NCI-H526 (cell line): ENCODE data around the gene NCR1.
"Not testable (repeated sequence)": the region's sequence is repeated elsewhere in the genome, so short reads cannot be mapped to it uniquely, and the experiment has no call there.

Experiments
- DNase-seq, 2 experiments: peaks; one replicate each; lab custom pipeline; 2025; lab: John Stamatoyannopoulos, UW

NCR1 gene

DNA sequence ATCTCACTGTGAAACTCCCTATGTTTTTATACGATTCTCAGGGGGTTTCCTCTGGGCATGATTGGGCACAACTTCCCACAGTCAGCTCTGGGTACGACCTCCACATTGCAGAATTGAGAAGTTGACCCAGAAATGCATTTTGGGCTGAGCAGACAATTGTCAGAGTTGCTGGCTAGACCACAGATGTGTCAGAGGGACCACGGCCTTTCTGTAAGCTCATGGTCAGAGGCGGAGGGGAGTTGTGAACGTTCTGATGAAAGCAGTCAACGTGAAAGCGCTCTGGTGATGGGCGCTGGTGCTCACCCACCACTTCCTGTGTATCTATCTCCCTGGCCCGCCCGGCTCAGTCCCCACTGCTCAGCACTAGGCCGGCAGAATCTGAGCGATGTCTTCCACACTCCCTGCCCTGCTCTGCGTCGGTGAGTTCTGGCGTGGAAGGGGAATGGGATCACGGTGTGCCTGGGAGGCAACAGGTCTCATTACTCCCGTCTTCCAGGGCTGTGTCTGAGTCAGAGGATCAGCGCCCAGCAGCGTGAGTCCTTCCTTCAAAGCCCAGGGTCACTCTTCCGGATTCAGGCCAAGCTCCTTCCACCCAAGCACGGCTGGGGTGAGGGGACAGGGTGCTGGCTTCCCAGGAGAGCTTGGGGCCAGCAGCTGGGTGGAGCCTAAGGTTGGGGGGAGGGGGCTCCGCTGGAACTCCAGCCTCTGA, at the start of gene NCR1:
Gene NCR1, plus strand, starts transcription at position 346 of the 709 bp plus-strand sequence. Its CDS starts 40 bp downstream, at position 386.
- DNase-seq: no peak

- not testable (repeated sequence) for DNase-seq
Observed at GRCh38 chr19:54858476-54858875, 47.5 kb upstream of the NCR1 start.

DNA sequence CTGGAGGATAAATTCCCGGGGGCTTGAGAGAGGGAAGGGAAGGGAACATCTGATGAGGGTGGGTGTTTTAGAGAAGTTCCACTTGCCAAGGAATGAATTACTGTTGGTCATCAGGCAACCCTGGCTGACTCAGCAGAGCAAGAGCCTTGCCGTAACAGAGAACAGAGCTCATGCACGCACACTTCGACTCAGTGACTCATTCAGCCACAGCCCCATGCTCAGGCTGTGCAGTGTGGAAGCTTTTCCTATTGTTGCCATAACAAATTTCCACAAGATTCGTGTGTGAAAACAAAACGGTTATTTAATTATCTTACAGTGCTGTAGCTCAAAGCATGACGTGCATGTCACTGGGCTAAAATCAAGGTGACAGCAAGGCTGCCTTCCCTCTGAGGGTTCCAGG, 46.5 kb upstream of the NCR1 start:
- not testable (repeated sequence) for DNase-seq

GRCh38 chr19:54863459-54863858, 42.5 kb upstream of the NCR1 start:
- DNase-seq: not testable (repeated sequence)

DNA sequence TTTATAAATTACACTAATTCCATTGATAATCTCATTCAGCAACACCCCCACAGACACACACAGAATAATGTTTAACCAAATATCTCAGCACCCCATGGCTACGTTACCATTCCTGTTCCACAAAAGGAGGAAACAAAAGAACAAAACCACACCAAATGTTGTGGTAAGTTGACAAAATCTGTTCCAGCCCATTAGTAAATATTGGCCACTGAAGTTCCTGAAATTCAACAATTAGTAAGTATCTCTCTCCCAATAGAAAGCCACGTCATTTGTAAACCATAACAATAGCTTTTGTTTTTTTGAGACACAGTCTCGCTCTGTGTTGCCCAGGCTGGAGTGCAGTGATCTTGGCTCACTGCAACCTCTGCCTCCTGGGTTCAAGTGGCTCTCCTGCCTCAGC, 34.3 kb upstream of the NCR1 start:
- DNase-seq: no peak

DNA sequence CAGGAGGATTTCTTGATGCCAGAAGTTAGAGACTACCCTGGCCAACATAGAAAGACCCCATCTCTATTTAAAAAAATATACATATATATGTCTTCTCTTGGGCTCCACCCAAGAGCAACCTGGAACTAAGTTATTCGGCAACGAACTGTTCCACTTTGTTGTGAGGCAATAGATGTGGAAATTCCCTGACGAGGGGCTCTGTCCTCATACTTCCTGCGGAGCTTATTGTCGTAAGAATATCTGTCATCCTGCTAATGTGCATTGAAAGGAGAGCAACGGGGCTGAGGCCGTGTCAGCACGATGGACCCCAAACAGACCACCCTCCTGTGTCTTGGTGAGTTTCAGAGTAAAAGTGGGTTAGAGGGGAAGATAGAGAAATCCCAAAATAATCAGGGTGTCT, 32.0 kb upstream of the NCR1 start, which contains the start of gene FCAR:
Gene FCAR, plus strand, starts transcription at position 246 of the 400 bp plus-strand sequence. Its CDS starts 55 bp downstream, at position 301.
- DNase-seq: no peak

- no peak for DNase-seq
Observed at GRCh38 chr19:54875506-54875905, 30.4 kb upstream of the NCR1 start.

DNA sequence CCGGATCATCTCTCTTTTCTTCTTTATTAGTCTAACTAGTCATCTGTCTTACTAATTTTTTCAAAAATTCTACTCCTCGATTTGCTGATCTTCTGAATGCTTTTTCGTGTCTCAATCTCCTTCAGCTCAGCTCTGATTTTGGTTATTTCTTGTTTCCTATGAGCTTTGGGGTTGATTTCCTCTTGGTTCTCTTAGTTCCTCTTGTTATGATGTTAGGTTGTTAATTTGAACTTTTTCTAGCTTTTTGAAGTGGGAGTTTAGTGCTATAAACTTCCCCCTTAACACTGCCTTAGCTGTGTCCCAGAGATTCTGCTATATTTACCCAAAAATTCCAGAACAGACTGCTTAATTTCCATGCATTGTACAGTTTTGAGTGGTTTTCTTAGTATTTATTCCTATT, 28.5 kb upstream of the NCR1 start:
- DNase-seq: no peak

DNA sequence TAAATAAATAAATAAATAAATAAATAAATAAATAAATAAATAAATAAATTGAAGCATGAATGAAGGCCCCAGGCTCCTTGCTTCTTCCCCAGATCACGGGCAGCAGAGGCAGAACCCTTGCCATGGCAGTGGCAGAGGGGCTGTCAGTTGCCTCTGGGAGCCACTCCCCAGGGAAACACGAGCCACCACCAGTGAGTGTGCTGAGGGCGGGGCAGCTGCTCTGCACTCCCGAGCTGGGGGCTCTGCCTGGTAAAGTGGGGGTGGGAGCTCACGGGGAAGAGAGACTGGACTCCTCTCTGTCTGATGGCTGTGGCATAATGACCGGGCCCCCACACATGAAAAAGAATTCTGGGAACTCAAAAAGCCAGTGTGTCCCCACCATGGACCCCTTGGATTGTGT, 24.1 kb upstream of the NCR1 start:
- DNase-seq: no peak

DNA sequence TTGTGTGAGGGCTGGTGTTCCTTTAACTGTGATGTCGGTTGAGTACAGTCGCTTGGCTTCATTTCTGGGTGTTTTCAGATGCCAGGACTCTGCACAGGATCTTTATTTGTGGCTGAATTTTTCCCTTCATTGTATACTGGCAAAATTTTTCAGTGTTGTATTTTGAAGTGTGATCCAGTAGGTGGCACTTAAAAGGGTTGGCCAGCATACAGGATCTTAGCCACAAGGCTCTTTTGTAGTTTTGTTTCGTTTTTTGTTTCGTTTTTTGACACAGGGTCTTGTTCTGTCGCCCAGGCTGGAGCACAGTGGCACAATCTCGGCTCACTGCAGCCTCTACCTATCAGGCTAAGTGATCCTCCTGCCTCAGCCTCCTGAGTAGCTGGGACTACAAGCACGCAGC, 23.2 kb upstream of the NCR1 start:
- no peak for DNase-seq

GRCh38 chr19:54883228-54883627, 22.7 kb upstream of the NCR1 start:
- DNase-seq: no peak

GRCh38 chr19:54888239-54888638, 17.7 kb upstream of the NCR1 start:
- no peak for DNase-seq

- no peak for DNase-seq
Observed at GRCh38 chr19:54889566-54889965, 16.4 kb upstream of the NCR1 start.

DNA sequence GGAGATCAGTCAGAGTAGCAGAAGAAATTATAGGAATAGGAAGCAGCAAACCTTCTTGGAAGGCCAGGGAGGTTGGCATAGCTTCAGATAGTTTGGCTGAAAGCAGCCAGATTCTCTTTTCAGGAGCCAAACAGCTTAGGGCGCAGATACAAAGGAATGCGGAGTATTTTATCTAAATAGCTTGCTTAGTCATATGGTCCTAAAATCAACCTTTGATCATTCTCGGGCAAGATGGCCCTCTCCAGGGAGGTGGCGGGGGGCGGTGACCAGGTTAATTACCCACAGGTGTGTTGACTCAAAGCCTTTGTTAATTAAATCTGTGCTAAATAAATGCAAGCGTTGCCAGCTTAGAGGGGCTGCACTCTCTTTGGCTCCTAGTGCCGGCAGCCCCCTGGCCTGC, 12.5 kb upstream of the NCR1 start:
- no peak for DNase-seq

DNA sequence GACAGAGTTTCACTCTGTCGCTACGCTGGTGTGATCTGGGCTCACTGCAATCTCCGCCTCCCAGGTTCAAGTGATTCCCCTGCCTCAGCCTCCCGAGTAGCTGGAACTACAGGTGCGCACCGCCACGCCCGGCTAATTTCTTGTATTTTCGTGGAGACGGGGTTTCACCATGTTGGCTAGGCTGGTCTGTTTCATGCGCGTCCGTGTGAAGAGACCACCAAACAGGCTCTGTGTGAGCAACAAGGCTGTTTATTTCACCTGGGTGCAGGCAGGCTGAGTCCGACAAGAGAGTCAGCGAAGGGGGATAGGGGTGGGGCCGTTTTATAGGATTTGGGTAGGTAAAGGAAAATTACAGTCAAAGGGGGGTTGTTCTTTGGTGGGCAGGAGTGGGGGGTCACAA, 11.8 kb upstream of the NCR1 start:
- DNase-seq: not testable (repeated sequence)

GRCh38 chr19:54896036-54896435, 9.9 kb upstream of the NCR1 start:
- no peak for DNase-seq

DNA sequence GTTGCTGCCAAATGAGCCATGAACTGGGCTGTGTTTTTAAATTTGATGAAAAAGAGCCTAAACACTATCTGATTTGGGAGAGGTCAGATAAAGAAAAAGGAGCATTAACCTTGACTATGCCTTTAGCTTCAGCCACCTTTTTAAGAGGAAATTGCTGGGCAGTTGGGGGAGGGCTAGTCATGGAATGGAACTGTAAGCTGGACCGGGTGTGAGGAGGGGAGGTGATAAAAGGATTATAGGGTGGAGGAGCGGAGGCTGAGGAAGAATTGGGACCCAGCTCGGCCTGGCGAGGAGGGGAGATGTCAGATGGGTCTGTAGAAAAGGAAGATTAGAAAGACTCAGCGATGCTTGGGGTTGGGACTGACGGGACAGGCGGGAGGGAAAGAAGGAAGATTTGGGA, 7.3 kb upstream of the NCR1 start:
- DNase-seq: not testable (repeated sequence)

DNA sequence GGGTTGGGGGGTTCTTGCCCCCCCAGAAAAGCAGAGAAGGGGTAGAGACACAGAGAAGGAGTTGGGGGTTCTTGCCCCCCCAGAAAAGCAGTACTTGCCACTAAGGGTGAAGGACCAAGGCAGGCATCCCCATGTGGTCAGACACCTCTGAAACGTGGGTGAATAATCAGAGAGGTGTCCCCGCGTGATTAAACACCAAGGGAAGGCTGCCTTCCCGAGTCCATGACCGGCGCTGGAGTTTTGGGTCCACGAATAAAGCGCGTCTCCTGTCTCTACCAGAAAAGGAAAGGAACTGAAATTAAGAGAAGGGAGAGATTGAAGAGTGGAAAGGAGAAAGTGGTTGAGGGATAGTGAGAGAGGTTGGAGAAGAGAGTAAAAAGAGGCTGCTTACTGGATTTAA, 6.3 kb upstream of the NCR1 start:
- DNase-seq: not testable (repeated sequence)

- not testable (repeated sequence) for DNase-seq
Observed at GRCh38 chr19:54901153-54901552, 4.8 kb upstream of the NCR1 start.

DNA sequence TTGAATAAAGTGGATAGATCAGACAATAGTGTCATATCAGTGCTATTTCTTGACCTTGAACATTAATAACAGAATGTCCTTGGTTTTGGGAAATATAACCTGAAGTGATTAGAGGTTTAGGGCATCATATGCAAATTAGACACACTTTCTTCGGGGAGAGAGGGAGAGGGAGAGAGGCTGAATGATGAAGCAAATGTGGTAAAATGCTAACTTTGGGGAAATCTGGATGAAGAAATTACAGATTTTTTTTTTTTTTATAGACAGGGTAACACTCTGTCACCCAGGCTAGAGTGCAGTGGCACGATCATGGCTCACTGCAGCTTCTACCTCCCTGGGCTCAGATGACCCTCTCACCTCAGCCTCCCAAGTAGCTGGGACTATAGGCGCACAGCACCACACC, 3.9 kb upstream of the NCR1 start:
- peak in 1 of 2 experiments; percentile 30 for DNase-seq

DNA sequence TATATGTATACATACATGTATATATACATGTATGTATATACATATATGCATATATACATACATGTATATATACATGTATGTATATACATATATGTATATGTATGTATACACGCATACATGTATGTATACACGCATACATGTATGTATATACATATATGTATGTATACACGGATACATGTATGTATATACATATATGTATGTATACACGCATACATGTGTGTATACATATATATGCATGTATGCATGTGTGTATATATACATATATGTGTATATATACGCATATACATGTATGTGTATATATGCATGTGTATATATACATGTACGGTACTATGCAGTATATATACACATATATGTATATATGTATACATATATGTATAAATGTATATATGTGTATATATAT, 2.6 kb upstream of the NCR1 start:
- DNase-seq: no peak

GRCh38 chr19:54904261-54904660, 1.7 kb upstream of the NCR1 start:
- not testable (repeated sequence) for DNase-seq

DNA sequence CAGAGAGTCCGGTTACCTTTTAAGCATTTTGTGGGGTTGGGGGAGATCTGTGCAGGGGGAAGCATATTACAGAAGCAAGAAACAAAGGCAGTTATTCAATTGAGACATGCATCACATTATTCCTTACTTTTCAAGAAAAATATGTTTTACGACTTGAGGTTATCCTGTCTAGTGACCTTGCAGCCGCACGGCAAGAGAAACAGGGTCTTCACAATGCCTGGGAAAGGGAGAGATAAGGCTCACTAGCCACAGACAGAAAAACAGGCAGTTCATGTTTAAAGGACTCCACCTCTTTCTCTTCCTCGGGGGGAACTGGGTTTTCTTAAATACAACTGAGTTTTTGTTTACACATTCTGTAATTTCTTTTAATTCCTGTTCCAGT, 536 bp upstream of the NCR1 start:
- no peak for DNase-seq

DNA sequence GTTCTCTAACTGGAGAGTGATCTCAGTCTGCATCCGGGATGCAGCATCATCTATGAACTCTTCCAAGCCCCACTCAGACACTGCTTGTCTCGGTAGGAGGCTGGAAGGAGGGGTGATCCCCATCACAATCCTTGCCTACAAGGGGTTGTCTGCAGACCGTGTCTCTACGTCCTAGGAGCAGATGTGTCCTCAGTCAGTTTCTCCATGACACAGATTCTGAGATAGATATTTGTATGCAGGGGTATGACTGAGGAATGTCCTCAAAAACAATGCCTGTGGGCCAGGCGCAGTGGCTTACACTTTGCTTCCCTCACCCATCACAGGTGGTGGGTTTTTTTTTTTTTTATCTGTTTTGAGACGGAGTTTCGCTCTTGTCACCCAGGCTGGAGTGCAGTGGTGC, 871 bp downstream of the NCR1 start:
- no peak for DNase-seq
